PC-9 (cell line): ENCODE data around the gene ITGA8.

Source experiments
- EZH2 ChIP-seq: fragments of 200-600 bp; sonication (generic); IDR thresholded peaks from 2 replicates; pipeline ENCODE4 v1.8.0; 2017; ENCODE audit warnings: antibody characterized with exemption, low read depth
- TF ChIP-seq, protein P1 (sequence below): fragments of 200-600 bp; sonication (generic); conservative IDR thresholded peaks from 2 replicates; pipeline ENCODE4 v1.6.1; 2017; ENCODE audit warnings: mixed run types, antibody characterized with exemption, mild to moderate bottlenecking, moderate library complexity

- TF ChIP-seq, protein P1, sequence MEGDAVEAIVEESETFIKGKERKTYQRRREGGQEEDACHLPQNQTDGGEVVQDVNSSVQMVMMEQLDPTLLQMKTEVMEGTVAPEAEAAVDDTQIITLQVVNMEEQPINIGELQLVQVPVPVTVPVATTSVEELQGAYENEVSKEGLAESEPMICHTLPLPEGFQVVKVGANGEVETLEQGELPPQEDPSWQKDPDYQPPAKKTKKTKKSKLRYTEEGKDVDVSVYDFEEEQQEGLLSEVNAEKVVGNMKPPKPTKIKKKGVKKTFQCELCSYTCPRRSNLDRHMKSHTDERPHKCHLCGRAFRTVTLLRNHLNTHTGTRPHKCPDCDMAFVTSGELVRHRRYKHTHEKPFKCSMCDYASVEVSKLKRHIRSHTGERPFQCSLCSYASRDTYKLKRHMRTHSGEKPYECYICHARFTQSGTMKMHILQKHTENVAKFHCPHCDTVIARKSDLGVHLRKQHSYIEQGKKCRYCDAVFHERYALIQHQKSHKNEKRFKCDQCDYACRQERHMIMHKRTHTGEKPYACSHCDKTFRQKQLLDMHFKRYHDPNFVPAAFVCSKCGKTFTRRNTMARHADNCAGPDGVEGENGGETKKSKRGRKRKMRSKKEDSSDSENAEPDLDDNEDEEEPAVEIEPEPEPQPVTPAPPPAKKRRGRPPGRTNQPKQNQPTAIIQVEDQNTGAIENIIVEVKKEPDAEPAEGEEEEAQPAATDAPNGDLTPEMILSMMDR, result no peak
- no peak for TF ChIP-seq EZH2
Measured at GRCh38 chr10:15703944-15704580, 15.7 kb downstream of the ITGA8 start.
